ENCODE results near the gene RUNX3.

Gene RUNX3

GRCh38 chr1:24859063-24860010, 70.7 kb downstream of the RUNX3 start:
- no peak for DNase-seq

- no peak for DNase-seq
Observed at GRCh38 chr1:24858277-24858676, 71.8 kb downstream of the RUNX3 start.

GRCh38 chr1:24857507-24858133, 72.5 kb downstream of the RUNX3 start:
- DNase-seq = no peak

- no peak for DNase-seq
Observed at GRCh38 chr1:24856787-24857506, 73.1 kb downstream of the RUNX3 start.

GRCh38 chr1:24855474-24855873, 74.6 kb downstream of the RUNX3 start:
- DNase-seq = no peak

- DNase-seq = no peak
Observed at GRCh38 chr1:24853649-24854048, 76.4 kb downstream of the RUNX3 start.

GRCh38 chr1:24850328-24850920, 79.7 kb downstream of the RUNX3 start:
- DNase-seq = no peak

GRCh38 chr1:24849672-24850295, 80.3 kb downstream of the RUNX3 start:
- peak; percentile 25 for DNase-seq
